ENCODE measurements around the gene SDC3. TPM values are rescaled to one million over a fixed set of nuclear protein-coding genes. Genes with fewer than 3 reads are reported as not detected.
"Not testable (repeated sequence)": the region's sequence is repeated elsewhere in the genome, so short reads cannot be mapped to it uniquely, and the experiment has no call there.

The SDC3 gene
- total and polyA plus RNA-seq, 7 donors: 2.4 to 91.1 (median 29.9) TPM

- Histone ChIP-seq H3K4me3 (no peak overlapping the region), H3K36me3 (peaks cover 18 to 73% (median 39%) of the 10 kb centered on the region in 4 donors), H3K4me1 (peaks cover 0 to 7% (median 0%) of the 10 kb centered on the region in 4 donors), H3K27ac (peak overlapping the region in 2 of 4 donors; percentile 8 to 24), H3K9me3 (no peaks in the 10 kb centered on the region), H3K27me3 (no peaks in the 10 kb centered on the region)
- TF ChIP-seq POLR2A (IDR thresholded peaks at IDR 0.05) (no peak), POLR2AphosphoS5 (IDR thresholded peaks at IDR 0.05) (peak in 2 of 4 donors; percentile 15 to 60)
- DNase-seq: no peak
- intact Hi-C loops (cut with DNase I): no loop called here
- WGBS, 2 donors: 83 to 84% methylated on average over 5 of the region's 5 CpGs
Measured at GRCh38 chr1:30952098-30952497, 43.5 kb upstream of the SDC3 start.

- intact Hi-C loops (cut with DNase I): no loop called here
Measured at GRCh38 chr1:30950700-30951099, 42.1 kb upstream of the SDC3 start.

GRCh38 chr1:30950053-30950452 is 41.5 kb upstream of the SDC3 start:
- WGBS, 2 donors: 96% methylated on average over 5 of the region's 5 CpGs
- Histone ChIP-seq H3K4me3 (no peak overlapping the region), H3K4me1 (peaks cover 0 to 7% (median 0%) of the 10 kb centered on the region in 4 donors), H3K27me3 (no peaks in the 10 kb centered on the region), H3K27ac (no peak overlapping the region), H3K36me3 (peaks cover 18 to 90% (median 42%) of the 10 kb centered on the region in 4 donors), H3K9me3 (no peaks in the 10 kb centered on the region)
- DNase-seq: no peak
- intact Hi-C loops (cut with DNase I): no loop called here
- TF ChIP-seq POLR2AphosphoS5 (IDR thresholded peaks at IDR 0.05) (no peak), POLR2A (IDR thresholded peaks at IDR 0.05) (no peak), CTCF (IDR thresholded peaks at IDR 0.05) (no peak), EP300 (IDR thresholded peaks at IDR 0.05) (no peak)

More at GRCh38 chr1:30950700-30951099, 42.1 kb upstream of the SDC3 start:
- Histone ChIP-seq H3K9me3 (no peaks in the 10 kb centered on the region), H3K27me3 (no peaks in the 10 kb centered on the region), H3K4me3 (no peak overlapping the region), H3K4me1 (peaks cover 0 to 7% (median 0%) of the 10 kb centered on the region in 4 donors), H3K27ac (no peak overlapping the region), H3K36me3 (peaks cover 18 to 83% (median 39%) of the 10 kb centered on the region in 4 donors)
- DNase-seq: no peak
- WGBS, 2 donors: 96 to 97% methylated on average over 5 of the region's 5 CpGs
- TF ChIP-seq POLR2AphosphoS5 (IDR thresholded peaks at IDR 0.05) (no peak), CTCF (IDR thresholded peaks at IDR 0.05) (no peak), POLR2A (IDR thresholded peaks at IDR 0.05) (no peak), EP300 (IDR thresholded peaks at IDR 0.05) (no peak)

- intact Hi-C loops (cut with DNase I); DNase-seq; H3K27ac ChIP-seq; H3K9me3 ChIP-seq; H3K27me3 ChIP-seq; H3K4me1 ChIP-seq; H3K4me3 ChIP-seq: not testable (repeated sequence)
- peaks cover 18 to 91% (median 43%) of the 10 kb centered on the region in 4 donors for H3K36me3 ChIP-seq
- WGBS, 2 donors: 88% methylated on average over 1 of the region's 1 CpG; no CpG with 5 or more reads in 1 of the 2 donors
Measured at GRCh38 chr1:30949487-30949838, 40.9 kb upstream of the SDC3 start.

GRCh38 chr1:30948813-30949486 is 40.4 kb upstream of the SDC3 start:
- WGBS, 2 donors: 85 to 93% methylated on average over 1 of the region's 5 CpGs
- H3K27me3 ChIP-seq; H3K4me1 ChIP-seq; H3K4me3 ChIP-seq; H3K9me3 ChIP-seq; intact Hi-C loops (cut with DNase I); H3K27ac ChIP-seq; DNase-seq: not testable (repeated sequence)
- peaks cover 18 to 91% (median 42%) of the 10 kb centered on the region in 4 donors for H3K36me3 ChIP-seq

GRCh38 chr1:30948278-30948677 is 39.7 kb upstream of the SDC3 start:
- no peak for TF ChIP-seq POLR2AphosphoS5 (IDR thresholded peaks at IDR 0.05)
- TF ChIP-seq EP300 (IDR thresholded peaks at IDR 0.05): no peak
- TF ChIP-seq CTCF (IDR thresholded peaks at IDR 0.05): no peak
- no peak for TF ChIP-seq POLR2A (IDR thresholded peaks at IDR 0.05)
- H3K4me3 ChIP-seq: no peak overlapping the region
- no peak for DNase-seq
- 86 to 91% methylated on average over 3 of the region's 3 CpGs for WGBS, 2 donors
- peaks cover 15 to 91% (median 39%) of the 10 kb centered on the region in 4 donors for H3K36me3 ChIP-seq
- H3K27ac ChIP-seq: no peak overlapping the region
- no peaks in the 10 kb centered on the region for H3K9me3 ChIP-seq
- intact Hi-C loops (cut with DNase I): no loop called here
- H3K27me3 ChIP-seq: no peaks in the 10 kb centered on the region
- peaks cover 0 to 7% (median 0%) of the 10 kb centered on the region in 4 donors for H3K4me1 ChIP-seq

All from sigmoid colon (tissue), 7 donors.